Kidney glomerular epithelial cell (primary cell): ENCODE measurements around the gene ANGPTL2.
"Not testable (repeated sequence)": the region's sequence is repeated elsewhere in the genome, so short reads cannot be mapped to it uniquely, and the experiment has no call there.

Experiments
- DNase-seq: peaks from one replicate; lab custom pipeline; 2025; lab: John Stamatoyannopoulos, UW

ANGPTL2 gene

GRCh38 chr9:127122176-127123063 is at the start of gene ANGPTL2:
TSS of gene ANGPTL2 (minus strand) at chr9:127122635. CDS start at chr9:127108731, 13,904 bp downstream.
- peak; percentile 53 for DNase-seq

- not testable (repeated sequence) for DNase-seq
Measured at GRCh38 chr9:127171348-127171747, 48.9 kb upstream of the ANGPTL2 start.

- DNase-seq, result peak; percentile 17
Measured at GRCh38 chr9:127170652-127171051, 48.2 kb upstream of the ANGPTL2 start.

GRCh38 chr9:127170103-127170502 is 47.7 kb upstream of the ANGPTL2 start:
- DNase-seq, result no peak

- DNase-seq, result no peak
Measured at GRCh38 chr9:127169575-127169883, 47.1 kb upstream of the ANGPTL2 start.

GRCh38 chr9:127168756-127169574 is 46.5 kb upstream of the ANGPTL2 start:
- DNase-seq, result no peak

- no peak for DNase-seq
Measured at GRCh38 chr9:127167560-127168326, 45.3 kb upstream of the ANGPTL2 start.

- no peak for DNase-seq
Measured at GRCh38 chr9:127166651-127167524, 44.5 kb upstream of the ANGPTL2 start.

GRCh38 chr9:127166111-127166510 is 43.7 kb upstream of the ANGPTL2 start:
- DNase-seq, result no peak

GRCh38 chr9:127165116-127165515 is 42.7 kb upstream of the ANGPTL2 start:
- DNase-seq, result no peak

- DNase-seq, result peak; percentile 29
Measured at GRCh38 chr9:127163409-127163808, 41.0 kb upstream of the ANGPTL2 start.

GRCh38 chr9:127162864-127163365 is 40.5 kb upstream of the ANGPTL2 start:
- no peak for DNase-seq

GRCh38 chr9:127162046-127162863 is 39.8 kb upstream of the ANGPTL2 start:
- no peak for DNase-seq

- DNase-seq, result no peak
Measured at GRCh38 chr9:127161081-127161624, 38.7 kb upstream of the ANGPTL2 start.

GRCh38 chr9:127159949-127160610 is 37.6 kb upstream of the ANGPTL2 start:
- DNase-seq, result no peak

- peak; percentile 13 for DNase-seq
Measured at GRCh38 chr9:127159325-127159801, 36.9 kb upstream of the ANGPTL2 start.

GRCh38 chr9:127158786-127159324 is 36.4 kb upstream of the ANGPTL2 start:
- no peak for DNase-seq

- no peak for DNase-seq
Measured at GRCh38 chr9:127155314-127155960, 33.0 kb upstream of the ANGPTL2 start.
